Stromal cell of bone marrow (primary cell): ENCODE results near the gene NCCRP1.

Experiments used
- DNase-seq: peaks from one replicate; pipeline ENCODE4 v3.0.0-alpha.2; 2012; ENCODE audit warnings: low read depth

Gene NCCRP1, protein sequence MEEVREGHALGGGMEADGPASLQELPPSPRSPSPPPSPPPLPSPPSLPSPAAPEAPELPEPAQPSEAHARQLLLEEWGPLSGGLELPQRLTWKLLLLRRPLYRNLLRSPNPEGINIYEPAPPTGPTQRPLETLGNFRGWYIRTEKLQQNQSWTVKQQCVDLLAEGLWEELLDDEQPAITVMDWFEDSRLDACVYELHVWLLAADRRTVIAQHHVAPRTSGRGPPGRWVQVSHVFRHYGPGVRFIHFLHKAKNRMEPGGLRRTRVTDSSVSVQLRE

DNA sequence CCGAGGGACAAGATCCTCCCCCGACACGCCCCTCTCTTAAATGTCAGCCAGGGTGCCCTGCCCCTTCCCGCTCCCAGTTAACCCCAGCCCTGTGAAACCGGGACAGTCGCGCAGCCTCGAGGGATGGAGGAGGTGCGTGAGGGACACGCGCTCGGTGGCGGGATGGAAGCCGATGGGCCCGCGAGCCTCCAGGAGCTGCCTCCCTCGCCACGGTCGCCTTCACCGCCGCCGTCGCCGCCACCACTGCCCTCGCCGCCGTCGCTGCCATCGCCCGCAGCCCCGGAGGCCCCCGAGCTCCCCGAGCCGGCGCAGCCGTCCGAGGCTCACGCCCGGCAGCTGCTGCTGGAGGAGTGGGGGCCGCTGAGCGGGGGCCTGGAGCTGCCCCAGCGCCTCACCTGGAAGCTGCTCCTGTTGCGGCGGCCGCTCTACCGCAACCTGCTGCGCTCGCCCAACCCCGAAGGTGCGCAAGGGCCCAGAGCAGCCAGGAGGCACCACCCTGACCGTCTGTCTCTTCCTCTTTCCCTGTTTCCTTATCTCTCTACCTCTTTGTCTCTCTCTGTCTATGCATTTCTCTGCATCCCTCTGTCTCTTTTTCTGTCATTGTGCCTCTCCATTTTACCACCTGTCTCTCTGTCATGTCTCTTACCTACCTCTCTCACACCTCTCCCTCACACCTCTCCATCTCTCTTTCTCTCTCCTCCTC is at the start of gene NCCRP1:
Gene NCCRP1 (plus strand): TSS at position 105 of the 703 bp plus-strand sequence. CDS start 19 bp downstream, at position 124.
- DNase-seq, result no peak

DNA sequence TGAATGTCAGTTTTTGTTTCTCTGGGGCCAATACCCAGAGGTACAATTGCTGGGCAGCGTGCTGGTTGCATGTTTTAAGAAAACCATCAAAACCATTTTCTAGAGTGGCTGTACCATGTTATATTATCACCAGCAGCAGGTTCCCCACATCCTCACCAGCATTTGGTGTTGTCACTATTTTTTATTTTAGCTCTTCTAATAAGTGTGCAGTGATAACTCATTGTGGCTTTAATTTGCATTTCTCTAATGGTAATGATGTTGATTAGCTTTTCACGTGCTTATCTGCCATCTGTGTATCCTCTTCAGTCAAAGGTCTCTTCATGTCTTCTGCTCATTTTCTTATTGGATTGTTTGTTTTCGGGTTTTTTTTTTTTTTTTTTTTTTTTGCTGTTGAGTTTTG is 49.3 kb upstream of the NCCRP1 start:
- DNase-seq, result no peak

DNA sequence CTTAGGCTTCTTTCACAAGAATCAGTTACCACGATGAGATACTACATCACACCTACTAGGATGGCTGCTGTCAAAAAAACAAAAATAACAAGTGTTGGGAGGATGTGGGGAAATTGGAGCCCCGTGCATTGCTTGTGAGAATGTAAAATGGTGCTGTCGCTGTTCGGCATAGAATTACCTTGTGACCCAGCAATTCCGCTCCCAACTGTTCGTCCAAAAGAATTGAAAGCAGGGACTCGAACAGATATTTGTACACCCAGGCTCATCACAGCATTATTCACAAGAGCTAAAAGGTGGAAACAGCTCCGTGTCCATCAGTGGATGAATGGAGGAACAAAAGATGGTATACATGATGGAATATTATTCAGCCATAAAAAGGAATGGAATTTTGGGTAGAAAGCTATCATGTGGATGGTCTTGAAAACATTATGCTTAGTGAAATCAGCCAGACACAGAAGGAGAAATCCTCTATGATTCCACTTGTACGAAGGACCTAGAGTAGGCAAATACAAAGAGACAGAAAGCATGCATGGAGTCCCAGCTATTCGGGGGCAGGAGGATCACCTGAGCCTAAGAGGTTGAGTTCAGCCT is 47.7 kb upstream of the NCCRP1 start:
- no peak for DNase-seq

DNA sequence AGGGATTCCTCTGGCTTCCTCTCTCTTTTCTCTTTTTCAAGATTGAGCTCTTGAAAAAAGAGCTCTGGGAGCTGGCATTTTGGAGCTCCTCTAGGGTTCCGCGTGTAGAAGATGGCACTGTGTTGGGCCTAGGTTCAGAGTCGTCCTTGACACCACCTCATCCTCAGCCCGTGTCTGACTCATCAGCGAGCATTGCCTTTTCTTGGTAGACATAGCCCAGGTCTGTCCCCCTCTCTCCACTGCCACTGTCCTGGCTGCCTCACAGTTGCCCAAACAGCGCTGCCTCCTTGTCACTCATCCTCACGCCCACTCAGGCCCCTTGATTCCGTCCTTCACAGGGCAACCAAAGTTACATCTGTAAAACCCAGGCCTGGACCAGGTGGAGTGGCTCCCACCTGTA is 46.5 kb upstream of the NCCRP1 start:
- DNase-seq, result no peak

DNA sequence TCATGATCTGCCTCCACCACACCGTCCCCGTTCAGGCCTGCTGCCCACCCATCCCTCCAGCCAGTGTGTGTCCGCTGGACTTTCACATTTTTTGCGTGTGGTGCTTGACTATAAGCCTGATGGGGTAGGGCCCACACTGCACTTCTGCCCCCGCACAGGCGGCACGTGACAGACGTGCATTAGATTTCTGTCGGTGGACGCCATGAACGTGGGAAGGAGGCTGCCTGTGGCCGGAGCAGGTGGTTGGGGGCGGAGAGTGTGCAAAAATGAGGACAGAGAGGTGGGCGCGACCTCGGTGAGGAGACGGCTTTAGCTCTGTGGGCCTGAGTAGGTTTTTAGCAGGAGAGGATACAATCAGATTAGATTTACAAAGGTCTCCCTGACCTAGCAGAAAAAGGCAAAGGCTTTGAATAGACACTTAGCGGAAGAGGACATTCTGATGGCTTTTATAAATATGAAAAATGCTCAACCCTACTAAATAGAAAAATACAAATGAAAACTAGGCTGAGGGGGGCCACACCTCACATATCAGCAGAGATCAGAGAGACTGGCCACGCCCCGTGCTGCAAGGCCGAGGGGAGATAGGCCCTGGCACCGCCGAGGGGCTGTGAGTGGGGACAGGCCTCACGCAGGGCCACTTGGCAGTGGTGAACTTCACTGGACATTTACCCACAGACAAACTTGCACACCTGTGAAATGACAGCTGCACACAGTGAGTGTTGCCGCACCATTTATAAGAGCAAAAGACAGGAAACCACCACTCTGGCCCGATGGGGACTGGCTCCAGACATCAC is 45.8 kb upstream of the NCCRP1 start:
- DNase-seq, result no peak

DNA sequence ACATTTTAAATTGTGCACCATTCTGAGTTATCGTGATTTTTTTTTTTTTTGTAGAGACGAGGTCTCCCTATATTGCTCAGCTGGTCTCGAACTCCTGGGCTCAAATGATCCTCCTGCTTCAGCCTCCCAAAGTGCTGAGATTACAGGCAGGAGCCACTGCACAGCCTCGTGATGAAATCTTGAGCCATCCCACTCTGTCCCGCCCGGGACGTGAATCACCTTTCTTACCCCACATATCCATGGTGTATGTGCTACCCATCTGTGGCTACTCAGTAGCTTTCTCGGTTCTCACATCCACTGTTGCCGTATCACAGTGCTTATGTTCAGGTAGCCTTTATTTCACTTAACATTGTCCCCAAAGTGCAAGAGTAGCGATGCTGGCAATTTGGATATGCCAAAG is 44.7 kb upstream of the NCCRP1 start:
- no peak for DNase-seq

DNA sequence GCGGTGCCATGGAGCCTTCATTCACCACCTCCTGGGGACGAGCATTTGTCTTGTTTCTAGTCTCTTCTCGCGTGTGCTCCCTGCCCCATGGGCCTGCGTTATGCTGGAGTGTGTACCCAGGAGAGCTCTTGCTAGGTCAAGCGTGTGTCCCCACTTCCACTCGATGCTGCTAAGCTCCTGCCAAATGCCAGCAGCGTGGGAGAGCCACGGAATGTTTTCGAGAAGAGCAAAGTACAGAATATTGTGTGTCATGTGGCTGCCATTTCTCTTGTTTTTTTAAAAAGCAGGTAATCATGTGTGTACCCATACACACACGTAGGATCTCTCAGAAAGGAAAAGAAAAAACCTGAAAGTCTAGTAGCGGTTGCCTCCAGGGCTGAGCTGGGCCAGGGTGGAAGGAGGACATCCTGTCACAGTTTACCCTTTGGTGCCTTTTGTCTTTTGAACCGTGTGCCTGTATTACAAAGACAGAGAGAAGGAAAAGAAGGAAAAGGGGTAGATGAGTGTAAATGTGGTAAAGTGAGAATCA is 42.6 kb upstream of the NCCRP1 start:
- no peak for DNase-seq

DNA sequence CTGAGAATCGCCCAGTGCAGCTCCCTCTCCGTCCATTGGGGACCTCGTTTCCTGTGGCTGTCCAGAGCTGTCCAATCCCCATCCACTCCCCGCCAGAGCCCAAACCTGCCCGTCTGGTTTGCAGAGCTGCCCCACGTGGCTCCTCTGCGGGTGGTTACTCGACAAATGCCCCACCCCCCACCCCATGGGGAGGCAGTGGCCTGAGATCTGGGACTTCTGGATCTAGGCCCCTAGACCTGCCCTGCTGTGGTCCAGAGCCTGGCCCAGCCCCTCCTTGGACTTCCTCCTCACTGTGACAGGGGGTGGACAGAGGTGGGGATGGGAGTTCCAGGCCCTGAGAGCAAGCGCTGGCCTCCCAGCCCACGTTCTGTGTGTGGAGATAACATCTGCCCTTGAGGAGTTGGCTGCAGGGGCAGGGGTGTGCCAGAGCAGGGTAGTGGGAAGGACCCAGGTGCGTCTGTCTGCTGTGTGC is 42.1 kb upstream of the NCCRP1 start:
- DNase-seq, result no peak

DNA sequence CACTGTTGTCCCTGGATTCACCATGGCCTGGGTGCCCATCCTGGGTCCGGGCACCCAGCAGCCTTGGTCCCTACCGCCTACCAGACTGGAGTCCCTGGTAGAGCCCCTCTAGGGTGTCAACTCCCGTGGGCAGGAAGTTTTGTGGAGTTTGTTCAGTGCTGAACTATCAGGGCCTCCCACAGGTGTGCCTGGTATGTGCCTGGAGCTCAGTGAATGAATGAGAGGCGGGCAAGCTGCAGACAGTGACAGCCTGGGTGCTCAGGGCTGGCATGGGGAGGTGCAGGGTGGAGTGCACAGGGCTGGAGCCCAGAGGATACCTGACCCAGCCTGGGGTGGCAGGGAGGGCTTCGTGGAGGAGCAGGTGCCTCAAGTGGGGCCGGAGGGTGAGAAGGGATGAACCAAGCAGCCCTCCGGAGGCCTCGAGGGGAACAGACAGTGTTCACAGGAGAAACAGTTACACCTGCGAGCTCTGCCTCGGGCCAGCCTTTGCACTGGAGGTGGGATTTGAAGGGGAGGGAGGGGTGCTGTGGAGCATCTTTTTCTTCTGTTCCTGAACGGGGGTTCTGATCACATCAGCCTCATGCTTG is 41.6 kb upstream of the NCCRP1 start:
- no peak for DNase-seq

DNA sequence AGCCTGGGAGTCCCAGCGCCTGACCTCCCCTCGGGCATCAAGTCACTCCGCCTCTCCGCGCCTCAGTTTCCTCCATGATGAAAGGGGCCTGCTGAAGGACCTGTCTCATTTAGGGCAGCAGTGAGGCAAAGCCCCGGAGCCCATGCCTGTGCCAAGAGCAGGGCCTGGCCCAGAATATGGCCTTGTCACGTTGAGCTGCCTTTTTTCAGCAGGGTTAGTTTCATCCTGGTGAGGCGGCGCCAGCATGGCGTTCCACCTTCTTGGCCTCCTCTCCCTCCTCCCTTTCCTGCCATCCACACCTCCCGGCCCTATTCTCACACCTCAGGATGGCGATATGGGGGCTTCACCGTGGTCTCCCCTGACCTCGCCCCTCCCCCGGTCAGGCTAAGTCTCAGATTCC is 41.0 kb upstream of the NCCRP1 start:
- no peak for DNase-seq

DNA sequence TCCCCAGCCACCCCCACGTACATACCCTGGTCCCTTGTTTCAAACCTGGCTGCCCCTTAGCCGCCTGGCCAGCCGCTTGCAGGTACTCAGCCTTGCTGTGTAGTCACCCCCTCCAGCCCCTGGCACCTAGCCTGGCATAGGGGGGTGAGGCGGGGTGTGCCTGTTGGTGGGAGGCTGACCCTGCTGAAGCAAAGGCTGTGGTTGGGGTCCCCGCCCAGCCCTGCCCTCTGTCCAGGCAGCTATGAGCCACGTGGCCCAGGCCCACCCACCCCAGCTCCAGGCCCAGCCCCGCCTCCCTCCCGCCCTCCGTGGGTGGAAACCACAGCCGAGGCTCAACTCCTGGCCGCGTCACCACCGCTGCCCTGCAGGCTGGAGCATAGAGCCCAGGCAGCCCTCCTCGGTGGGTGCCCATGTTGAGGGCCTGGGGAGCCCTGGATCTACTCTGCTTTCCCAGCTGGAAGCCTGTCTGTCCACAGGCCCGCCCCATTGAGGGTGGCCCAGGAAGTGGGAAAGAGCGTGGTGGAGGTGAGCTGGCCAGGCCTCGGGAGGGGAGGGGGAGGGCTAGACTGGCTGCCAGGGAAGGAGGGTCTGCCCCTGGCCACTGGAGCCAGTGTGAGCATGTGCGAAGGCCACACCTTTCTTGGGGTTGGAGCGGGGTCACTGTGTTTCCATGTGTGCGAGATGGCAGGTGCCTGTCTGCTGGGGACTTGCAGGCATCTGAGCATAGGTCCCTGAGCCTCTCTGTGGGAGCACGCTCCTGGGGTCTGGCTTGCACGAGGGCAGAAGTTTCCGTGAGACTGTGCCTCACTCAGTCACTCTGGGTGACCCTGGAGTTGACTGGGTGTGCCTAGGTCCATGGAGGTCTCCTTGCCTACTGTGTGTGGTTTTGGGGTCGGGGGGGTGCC is 40.2 kb upstream of the NCCRP1 start:
- DNase-seq, result no peak

DNA sequence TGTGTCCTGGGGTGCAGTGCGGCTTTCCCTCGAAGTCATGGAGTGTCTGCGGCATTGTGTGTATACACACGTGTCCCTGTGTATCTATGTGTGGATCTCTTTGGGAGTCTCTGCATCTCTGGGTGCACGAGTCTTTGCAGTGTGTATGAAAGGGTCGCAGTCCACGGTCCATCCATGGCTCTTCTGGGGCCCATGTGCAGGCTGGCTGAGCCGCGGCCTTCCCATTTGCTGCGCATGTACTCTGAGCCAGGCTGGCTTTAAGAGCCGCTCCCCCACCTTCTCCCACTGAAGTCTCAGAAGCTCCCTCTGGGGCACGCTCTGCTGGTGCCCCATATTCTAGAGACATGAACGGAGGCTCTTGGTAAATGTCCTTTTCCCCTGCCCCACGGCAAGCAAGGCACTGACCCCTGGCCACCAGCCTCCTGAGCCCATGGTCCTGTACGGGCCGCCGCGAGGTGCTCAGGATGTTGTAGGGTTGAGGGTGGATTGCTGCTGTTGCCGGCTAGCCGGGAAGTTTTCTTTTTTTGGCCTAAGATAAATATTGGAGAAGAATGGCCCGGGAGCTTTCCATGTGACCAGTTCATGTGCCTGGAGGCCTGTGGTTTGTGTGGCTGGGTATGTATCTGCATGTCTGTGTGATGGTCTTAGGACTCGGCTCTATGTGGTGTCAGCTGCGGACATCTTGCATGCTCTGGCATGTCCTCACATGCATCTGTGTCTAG is 39.3 kb upstream of the NCCRP1 start:
- DNase-seq, result peak; percentile 17

DNA sequence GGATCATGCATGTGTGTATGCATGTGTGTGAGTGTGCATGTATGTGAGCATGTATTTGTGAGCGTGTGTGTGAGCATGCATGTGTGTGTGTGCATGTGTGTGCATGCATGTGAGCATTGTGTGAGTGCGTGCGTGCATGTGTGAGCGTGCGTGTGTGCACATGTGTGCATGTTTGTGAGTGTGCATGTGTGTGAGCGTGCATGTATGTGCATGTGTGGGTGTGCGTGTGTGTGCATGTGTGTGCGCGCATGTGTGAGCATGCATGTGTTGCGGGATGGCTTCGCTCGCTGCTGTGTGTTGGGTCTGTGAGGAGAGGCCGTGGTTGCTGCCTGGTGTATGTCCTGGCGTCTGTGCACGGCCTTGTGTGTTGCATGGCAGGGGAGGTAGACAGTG is 38.8 kb upstream of the NCCRP1 start:
- no peak for DNase-seq

DNA sequence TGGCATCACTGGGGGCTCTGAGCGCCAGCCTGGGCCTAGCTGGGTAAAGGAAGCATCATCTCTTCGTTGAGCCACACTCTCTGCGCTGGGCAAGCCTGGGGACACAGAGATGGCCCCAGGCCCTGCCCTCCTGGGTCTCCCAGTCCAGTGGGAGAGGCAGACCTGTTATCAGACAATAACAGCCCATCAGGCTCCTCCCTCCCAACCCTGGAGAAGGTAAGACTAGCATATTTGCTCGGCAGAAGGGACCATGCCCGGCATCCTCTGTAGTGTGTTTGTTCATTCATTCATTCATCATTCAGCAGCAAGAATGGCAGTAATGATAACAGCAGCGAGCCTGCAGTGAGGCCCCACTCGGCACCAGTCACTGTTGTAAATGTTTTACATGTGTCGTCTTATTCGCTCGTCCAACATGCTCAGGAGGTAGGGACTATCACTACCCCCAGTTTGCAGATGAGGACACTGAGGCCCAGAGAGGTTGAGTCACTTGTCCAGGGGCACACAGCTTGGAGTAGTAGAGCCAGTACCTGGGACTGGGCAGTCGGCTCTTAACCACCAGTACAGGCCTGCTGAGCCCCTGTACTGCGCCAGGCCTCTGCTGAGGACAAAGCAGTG is 38.0 kb upstream of the NCCRP1 start:
- no peak for DNase-seq

DNA sequence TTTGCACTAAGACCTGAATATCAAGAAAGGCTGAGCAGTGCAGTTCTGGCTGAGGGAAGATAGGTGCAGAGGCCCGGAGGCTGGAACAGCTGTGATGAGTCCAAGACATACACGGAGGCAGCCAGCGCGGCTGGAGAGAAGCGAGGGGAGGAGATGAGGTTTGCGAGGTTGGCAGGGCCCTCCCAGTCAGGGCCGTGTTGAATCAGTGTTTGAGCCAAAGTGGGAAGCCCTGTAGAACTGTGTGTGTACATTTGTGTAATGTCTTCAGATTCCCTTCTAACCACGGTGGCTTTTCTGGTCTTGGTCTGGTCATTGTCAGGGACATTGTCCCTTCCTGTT is 36.3 kb upstream of the NCCRP1 start:
- DNase-seq, result peak; percentile 72

DNA sequence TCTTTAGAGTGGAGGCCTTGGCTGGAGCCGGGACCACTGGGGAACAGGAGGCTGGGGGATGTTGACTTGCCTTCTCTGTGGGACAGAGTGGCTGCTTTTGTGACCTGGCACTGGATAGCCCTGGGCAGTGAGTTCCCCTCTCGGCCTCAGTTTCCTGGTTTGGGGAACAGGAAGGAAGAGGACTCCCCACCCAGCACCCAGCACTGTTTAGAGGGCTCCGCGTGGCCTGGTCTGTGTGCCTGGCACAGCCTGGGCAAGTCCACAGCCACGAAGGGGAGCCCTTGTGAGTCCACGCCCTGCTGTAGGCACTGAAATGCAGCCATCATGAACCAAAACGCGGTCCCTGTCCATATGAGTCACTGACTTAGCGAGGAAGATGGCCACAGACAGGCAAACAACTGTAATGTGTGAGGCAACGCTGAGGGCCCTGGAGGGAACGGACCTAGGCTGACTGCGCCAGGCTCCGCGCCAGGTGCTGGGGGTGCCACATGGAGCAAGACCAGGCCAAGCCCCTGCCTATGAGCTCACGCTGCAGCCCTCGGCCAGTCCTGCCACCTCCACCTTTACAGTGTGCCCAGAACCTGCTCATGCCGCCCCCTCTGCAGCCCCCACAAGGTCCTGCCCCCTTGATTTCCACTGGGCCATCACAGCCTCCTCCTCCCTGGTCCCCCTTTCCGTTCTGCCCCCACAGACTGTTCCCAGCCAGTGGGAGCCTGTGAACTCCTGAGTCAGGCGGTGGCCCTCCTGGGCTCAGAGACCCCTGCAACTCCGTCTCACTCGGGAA is 35.7 kb upstream of the NCCRP1 start:
- peak; percentile 24 for DNase-seq

DNA sequence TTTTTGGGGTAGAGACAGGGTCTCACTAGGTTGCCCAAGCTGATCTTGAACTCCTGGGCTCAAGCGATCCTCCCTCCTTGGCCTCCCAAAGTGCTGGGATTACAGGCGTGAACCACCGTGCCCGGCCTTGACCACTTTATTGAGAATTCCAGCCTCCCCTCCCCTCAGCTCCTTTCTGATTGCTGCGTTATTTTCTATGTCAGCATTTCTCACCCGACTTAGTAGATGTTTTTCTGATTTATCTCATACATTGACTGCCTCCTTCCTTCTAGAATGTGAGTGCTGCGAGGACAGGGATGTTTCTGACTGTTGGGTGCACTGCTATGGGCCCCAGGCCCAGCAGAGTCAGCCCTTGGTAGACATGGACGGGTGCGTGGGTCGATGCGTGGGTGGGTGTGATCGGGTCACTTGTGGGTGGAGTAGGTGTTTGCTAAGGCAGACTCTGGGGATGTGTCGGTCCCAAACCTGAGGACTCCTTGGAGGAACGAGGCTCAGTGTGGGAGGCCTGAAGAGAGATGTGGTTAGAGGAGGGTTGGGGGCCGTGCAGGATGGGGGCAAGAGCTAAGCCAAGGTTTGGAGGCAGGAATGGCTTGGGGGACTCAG is 34.2 kb upstream of the NCCRP1 start:
- DNase-seq, result no peak

DNA sequence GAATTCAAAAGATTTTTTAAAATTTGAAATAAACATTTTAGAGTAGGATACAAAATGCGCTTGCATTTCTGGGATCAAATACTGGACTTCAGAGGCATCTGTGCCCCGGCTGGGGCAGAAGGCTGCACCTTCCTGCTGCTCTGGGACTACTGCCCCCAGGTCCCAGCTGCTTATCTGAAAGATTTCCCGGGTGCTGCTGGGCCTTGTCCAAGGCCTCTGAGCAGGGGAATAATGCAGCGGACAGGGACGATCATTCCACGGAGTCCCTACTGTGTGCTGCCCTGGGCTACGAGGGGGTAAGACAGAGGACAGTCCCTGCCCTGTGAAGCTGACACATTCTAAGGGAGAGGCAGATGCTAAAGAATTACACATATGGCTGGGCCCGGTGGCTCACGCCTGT is 33.1 kb upstream of the NCCRP1 start:
- no peak for DNase-seq

DNA sequence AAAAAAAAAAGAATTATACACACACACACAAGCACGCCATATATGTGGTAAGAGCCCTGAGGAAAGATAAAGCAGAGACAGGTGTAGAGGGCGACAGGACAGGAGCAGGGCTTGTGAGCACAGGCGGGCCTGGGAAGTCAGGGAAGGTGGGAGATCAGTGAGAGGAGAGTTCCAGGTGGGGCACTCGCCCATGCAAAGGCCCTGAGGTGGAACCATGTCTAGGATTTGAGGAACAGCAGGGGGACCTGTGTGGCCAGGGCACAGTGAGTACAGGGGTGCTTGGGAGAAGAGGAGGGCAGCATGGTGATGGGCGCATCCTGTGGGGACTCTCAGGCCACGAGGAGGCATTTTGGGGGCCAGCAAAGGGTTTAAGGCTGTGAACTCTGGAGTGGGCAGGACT is 32.5 kb upstream of the NCCRP1 start:
- no peak for DNase-seq
